ENCODE measurements around the gene TOP3B.
"Not testable (repeated sequence)": the region's sequence is repeated elsewhere in the genome, so short reads cannot be mapped to it uniquely, and the experiment has no call there.

The TOP3B gene

DNA sequence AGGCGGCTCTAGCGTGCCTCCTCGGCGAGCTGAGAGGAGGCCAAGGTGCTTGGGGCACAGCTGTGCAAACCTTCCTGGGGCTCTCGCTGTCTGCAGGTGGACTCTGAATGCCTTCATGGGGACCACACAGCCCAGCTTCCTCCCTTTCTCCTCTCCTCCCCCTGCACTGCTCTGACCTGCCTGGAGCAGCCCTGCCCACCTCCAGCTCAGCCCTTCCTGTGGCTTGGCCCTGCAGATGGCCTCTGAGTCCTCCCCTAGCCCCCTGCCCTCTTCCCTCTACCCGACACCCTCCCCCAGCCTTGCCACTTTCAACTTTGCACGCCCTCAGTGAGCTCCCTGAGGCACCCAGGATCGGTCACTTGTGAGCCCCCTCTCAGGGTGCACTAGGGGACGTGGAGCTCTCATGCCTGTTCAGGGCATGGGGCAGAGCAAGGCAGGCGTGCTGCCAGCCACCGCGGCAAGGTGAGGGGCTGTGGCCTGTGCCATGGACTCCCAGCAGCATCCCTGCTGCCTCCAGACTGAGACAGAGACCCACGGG is 61.3 kb downstream of the TOP3B start:
- no peak for DNase-seq

DNA sequence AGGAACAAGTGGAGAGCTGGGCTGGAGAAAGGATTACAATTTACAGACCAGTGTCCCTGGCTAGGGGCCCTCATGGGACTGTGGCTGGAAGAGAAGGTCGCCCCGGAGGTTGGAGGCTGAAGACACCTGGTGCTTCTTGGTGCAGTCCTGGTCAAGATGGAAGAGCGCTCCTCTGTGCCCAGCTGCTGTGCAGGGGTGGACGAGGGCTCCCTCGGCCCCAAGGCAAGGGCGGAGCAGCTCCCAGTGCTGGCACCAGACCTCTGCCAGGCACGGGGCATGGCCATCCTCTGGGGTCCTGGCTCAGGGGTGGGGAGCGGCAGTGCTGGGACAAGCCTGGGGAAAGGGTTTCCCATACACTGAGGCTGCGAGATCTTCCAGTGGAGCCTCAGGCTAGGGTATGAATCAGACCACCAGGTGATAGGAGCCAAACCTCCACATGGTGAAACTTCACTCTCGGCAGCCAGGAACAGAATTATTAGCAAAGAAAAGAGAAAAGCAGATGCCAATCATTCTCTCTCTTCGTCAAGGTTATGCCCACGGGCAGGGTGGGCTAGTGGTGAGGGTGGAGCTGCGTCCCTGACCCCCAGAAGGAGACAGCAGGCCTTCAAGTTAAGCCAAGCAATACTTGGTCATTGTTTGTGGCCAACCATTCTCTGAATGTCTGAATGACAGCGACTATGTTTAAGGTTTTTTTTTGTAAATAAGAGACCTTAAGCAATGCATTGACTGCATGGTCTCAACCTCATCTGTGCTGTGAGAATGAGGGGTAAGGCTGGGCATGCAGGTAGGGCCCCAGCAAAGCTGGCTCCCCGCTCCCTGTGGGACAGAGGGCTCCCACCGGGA is 62.0 kb downstream of the TOP3B start:
- no peak for DNase-seq

DNA sequence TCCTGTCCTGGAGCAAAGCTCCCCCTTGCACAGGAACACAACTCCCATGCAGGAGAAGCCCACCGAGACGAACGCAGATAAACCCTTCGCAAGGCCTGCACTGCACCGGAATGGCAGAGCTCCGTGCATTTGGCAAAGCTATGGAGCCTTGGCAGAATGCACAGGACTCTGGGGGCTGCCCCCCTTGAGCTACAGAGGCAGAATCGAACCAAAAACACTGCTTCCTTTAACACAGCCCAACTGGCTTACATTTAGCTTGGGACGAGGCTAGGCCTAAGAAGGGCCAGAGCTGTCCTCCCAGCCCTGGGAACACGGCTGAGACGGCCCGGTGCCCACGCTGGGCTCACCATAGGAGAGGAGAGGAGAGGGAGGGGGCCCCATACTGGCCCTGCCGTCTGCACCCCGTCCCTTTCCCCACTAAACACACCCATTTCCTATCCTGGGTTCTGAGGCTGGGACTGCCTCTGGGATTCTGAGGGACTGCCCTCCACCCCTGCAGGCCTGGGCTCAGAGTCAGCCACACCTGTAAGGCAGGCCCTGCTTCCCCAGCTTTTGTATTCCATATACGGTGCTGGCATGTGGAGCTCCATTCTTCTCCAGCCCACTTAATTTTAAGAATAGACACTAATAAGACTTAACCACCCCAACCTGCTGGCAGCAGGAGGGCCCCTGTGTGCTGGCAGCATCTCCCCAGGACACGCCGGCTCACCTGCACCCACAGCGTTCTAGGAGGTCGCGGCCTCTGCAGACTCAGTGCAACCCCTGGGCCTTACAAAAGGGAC is 62.9 kb downstream of the TOP3B start:
- no peak for DNase-seq

DNA sequence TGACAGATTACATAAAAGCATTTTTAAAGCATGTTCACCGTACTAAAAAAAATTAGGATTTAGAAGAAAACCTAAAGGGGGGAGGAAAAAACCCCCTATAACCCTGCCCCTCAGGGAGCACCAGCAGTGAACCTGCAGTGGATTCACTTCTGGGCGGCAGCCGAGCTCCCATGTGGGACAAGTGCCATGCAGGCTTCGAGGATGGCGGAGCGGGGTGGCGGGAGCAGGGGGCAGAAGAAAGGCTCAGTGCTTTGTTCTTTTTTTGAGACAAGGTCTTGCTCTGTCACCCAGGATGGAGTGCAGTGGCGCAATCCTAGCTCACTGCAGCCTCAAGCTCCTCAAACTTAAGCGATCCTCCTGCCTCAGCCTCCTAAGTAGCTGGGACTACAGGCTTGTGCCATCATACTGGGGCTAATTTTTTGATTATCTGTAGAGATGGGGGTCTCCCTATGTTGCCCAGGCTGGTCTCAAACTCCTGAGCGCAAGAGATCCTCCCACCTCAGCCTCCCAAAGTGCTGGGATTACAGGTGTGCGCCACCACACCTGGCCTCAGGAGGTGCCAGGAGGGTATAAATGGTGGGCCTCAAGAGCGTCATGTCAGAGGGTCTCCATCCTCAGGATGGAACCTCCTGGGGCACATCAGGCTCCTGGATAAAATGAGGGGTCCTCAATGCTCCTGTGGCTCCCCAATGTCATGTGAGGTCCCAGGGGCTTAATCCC is 64.0 kb downstream of the TOP3B start:
- no peak for DNase-seq

DNA sequence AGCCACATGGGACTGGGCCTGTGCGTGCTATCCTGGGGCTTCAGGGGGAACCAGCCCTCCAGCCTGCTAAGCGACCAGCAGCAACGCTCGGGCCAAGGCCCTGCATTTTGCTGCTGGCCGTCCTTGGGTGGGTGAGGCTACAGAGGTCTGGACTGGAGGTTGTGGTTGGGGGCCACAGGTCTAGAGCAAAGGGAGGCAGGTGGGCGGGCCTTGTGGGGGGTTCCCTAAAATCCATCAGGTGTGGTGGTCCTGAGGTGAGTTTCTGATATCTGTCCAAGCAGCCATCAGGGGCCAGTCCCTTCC is 64.7 kb downstream of the TOP3B start:
- DNase-seq: no peak

DNA sequence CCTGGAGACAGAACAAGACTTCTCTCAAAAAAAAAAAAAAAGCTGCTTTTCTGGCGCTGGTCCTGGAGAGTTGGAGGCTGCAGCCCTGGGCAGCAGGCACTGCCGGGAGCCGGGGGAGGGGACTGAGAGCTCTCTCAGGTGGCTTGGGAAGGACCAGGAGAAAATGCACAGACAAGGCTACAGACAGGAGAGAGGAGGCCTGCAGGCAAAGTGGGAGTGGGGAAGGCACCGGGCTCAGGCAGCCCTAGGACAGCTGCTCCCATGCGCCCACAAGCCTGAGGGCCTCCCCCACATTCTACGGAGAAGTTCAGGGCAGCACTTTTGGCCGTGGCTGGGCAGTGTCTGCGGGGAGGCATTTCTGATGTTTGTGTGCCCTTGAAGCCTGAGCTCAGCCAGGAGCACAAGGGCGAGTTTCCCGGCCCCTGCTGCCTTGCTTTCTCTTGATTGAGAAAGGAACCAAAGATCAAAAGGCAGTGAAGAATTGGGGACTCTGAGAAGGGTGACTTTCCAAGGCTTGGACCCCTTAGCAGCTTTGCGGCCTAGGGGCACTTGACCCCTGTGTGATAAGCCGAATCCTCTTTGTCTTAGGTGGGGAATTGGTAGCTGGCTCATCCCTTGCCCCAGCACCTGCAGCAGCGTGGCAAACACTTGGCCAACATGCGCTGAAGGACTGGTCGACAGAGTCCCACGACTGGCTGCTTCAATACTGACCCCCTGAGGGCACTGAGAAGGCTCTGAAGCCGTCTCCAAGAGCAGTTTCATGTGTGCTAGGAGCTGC is 65.2 kb downstream of the TOP3B start:
- no peak for DNase-seq

DNA sequence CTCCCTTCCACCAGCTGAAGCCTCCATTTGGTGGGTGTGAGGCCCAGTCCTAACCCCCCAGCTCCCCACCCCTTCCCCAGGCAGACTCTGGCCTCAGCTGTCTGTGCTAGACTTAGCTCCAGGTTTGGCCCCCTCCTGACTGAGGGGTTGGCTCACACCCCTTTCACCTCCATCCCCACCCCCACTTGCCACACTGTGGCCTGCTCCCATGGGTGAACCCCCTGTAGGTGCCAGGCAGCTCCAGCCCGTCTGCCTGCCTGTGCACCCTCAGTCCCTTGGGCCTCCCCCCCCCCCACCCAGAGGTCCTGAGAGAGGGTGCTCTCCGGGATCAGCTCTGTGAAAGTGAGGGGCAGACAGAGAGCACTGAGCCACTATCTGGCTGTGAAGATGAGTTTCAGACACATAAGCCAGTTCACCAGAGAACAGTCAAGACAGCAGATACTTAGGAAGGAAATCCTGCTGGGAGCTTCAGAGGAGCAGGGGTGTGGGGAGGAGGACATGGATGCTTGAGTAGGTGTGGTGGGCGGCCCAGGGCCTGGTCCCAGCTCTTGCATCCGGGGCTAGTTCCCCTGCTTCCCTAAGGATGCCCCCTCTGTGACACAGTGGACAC is 66.2 kb downstream of the TOP3B start:
- no peak for DNase-seq

DNA sequence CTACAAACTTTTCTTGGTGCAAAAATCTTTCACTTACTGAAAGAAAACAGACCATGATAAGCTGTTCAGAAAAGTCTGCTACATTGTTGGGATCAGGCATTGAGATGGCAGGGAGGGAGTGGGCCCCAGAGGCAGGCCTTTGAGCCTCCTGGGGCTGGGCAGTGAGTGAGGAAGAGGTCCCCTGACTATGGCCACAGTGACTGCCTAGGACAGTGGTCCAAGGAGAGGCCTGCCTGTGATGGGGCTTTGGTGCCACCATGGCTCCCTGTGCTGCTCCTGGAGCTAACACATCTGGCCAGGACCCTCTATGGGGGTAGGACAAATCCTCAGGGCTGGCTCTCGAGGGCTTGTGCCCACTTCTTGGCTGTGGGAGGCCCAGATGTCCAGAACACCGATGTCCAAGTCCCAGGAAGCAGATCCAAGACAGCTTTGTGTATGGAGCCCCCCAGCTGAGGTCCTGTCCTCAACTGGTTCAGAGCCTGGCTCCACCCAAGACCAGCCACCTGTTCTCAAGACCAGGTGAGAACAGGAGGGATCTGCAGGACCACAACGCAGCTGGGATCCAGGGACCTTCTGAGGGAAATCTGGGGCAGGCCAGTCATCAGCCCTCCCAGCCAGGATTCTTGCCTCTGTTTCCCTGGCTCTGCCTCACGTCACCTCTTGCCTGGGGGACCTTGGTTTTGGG is 66.8 kb downstream of the TOP3B start:
- DNase-seq: no peak

DNA sequence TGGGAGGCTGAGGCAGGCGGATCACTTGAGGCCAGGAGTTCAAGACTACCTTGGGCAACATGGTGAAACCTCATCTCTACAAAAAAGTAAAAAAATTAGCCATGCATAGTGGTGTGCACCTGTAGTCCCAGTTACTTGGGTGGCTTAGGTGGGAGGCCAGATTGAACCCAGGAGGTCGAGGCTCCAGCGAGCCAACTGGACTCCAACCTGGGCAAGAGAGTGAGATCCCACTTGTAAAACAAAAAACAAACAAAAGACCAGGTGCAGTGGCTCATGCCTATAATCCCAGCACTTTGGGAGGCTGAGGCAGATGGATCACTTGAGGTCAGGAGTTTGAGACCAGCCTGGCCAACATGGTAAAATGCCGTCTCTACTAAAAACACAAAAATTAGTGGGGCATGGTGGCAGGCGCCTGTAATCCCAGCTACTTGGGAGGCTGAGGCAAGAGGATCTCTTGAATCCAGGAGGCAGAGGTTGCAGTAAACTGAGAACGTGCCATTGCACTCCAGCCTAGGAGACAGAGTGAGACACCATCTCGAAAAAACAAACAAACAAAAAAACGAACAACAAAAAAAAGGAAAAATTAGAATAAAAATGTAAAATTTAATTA is 68.4 kb downstream of the TOP3B start:
- DNase-seq: not testable (repeated sequence)

DNA sequence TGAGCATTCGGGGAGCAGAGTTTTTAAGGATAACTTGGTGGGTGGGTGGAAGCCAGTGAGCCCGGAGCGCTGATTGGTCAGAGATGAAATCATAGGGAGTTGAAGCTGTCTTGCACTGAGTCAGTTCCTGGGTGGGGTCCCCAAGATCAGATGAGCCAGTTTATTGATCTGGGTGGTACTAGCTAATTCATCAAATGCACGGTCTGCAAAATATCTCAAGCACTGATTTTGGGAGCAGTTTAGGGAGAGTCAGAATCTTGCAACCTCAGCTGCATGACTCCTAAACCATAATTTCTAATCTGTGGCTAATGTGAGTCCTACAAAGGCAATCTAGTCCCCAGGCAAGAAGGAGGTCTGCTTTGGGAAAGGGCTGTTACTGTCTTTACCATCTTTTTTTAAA is 72.2 kb downstream of the TOP3B start:
- DNase-seq: not testable (repeated sequence)

DNA sequence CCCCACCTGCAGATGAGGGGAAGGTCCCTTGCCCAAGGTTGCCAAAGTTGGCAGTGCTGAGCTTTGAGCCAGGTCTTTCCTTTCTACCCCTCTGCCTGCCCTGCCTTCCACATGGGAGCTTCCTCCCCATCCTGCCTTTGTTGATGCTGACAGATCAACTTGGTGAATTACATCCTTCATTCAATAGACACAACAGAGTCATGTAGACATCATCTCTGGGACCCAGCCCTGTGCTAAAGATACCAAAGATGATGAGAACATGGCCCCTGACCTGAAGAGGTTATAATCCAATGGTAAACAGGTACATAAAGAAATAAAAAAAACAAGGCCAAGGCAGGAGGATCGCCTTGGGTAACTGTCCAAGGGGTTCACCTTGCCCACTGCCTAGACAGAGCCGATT is 72.7 kb downstream of the TOP3B start:
- DNase-seq: no peak

DNA sequence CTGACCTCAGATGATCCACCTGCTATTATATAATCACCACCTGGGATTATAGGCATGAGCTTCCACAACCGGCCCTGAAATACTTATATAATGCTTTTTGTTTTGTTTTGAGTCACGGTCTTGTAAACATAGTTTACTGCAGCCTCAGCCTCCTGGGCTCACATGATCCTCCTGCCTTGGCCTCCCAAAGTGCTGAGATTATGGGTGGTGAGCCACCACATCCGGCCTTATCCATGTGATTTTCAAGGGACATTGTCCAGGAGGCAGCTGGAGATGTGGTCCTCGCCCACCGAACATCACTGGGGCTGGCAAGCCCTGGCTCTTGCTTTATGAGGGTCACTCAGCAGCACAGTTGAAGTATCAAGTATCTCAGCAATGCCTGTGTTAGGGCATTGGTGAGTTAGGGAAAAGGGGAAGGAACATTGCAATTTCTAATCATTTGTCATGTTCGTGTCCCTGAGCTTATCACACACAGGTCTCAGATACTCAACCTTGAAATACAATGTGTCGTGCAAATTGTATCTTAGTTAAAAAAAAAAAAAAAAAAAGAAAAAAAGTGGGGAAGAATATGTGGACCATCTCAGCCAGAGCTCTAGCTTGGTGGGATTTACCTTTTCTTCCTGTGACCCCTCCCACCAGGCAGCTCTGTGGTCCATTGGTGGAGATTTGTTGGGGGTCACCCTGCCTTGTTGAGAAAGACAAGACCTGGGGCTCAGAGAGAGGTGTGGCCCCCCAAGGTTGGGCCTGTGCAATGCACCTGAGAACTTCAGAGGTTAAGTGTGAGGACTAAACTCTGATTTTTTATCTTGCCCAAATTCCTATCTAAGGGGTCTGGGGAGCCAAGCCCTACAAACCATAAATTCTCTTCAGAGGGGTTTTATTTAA is 74.7 kb downstream of the TOP3B start:
- no peak for DNase-seq

All from fibroblast of skin of scalp (primary cell).